Spleen (tissue), 7 donors: ENCODE results near the gene ADCY4.
A peak's percentile ranks its signal among the peaks of the same experiment; 100 is the strongest.

ENCODE experiments used
- POLR2A ChIP-seq, 3 donors: fragments of 450-650 bp; IDR thresholded peaks; one replicate each; pipeline ENCODE4 v1.5.1; 2017; ENCODE audit warnings: antibody characterized with exemption in 3 of 3, mild to moderate bottlenecking in 1 of 3
- POLR2AphosphoS5 ChIP-seq, 3 donors: sonication (generic); formaldehyde crosslinking; IDR thresholded peaks; one replicate each; pipeline ENCODE4 v1.5.1; 2017; ENCODE audit warnings: antibody characterized with exemption in 3 of 3
- TF ChIP-seq, protein P1 (sequence below), 11 experiments: fragments of 200-600 bp in 7 of 11; fragments of 450-650 bp in 4 of 11; sonication (generic) in 4 of 11; IDR thresholded peaks in 8 of 11; conservative IDR thresholded peaks in 3 of 11; 1 replicate in 7 of 11; 2 replicates in 4 of 11; pipeline versions ENCODE4 v1.4.0 to v1.8.0; 2016 to 2021; ENCODE audit warnings: antibody characterized with exemption in 11 of 11, inconsistent platforms in 4 of 11, mild to moderate bottlenecking in 1 of 11
- donor health status: DM: no; HTN: no; CAD: no; lungs with moderate emphysema.
- donor health status: DM: no; HTN: no; CAD: no.
- donor health status: DM: no; HTN: no; CAD: no.

GRCh38 chr14:24332268-24332993, 2.4 kb downstream of the ADCY4 start:
- TF ChIP-seq POLR2AphosphoS5 (IDR thresholded peaks at IDR 0.05) (peak; percentile 57 to 76 (median 73)), POLR2A (IDR thresholded peaks at IDR 0.05) (no peak)
- TF ChIP-seq, protein P1, sequence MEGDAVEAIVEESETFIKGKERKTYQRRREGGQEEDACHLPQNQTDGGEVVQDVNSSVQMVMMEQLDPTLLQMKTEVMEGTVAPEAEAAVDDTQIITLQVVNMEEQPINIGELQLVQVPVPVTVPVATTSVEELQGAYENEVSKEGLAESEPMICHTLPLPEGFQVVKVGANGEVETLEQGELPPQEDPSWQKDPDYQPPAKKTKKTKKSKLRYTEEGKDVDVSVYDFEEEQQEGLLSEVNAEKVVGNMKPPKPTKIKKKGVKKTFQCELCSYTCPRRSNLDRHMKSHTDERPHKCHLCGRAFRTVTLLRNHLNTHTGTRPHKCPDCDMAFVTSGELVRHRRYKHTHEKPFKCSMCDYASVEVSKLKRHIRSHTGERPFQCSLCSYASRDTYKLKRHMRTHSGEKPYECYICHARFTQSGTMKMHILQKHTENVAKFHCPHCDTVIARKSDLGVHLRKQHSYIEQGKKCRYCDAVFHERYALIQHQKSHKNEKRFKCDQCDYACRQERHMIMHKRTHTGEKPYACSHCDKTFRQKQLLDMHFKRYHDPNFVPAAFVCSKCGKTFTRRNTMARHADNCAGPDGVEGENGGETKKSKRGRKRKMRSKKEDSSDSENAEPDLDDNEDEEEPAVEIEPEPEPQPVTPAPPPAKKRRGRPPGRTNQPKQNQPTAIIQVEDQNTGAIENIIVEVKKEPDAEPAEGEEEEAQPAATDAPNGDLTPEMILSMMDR (IDR thresholded peaks at IDR 0.05 in 8 of 11, conservative IDR thresholded peaks at IDR 0.05 in 3 of 11), result peak; percentile 80 to 95 (median 93)
